BJ (cell line): ENCODE data around the gene GABRB1. TPM values are rescaled to one million over a fixed set of nuclear protein-coding genes. Genes with fewer than 3 reads are reported as not detected.

ENCODE experiments used
- CTCF ChIA-PET: fragments of 350-600 bp; formaldehyde crosslinking; extraction: SDS; loops from one replicate; lab custom pipeline; 2021; ENCODE audit warnings: antibody characterized with exemption, inconsistent platforms; lab: Yijun Ruan, JAX
- POLR2A ChIA-PET: fragments of 300-600 bp; sonication (Branson Sonifier 250); formaldehyde crosslinking; extraction: SDS; loops from one replicate; lab custom pipeline; 2021; ENCODE audit warnings: antibody characterized with exemption; lab: Charles Lee
- DNase-seq: peaks from one replicate; pipeline ENCODE4 v3.0.0-alpha.2; 2011; ENCODE audit warnings: low read depth
- H3K27me3 ChIP-seq: 2 replicates; pipeline ENCODE4 v1.6.0; 2011; ENCODE audit warnings: low read length; ENCODE audit not compliant: control insufficient read depth, insufficient read depth
- H3K36me3 ChIP-seq: 2 replicates; pipeline ENCODE4 v1.5.1; 2011; ENCODE audit warnings: low read length; ENCODE audit not compliant: control insufficient read depth, insufficient read depth
- H3K4me3 ChIP-seq: 2 replicates; pipeline ENCODE4 v1.5.1; 2011; ENCODE audit warnings: low read depth, mild to moderate bottlenecking, control low read depth, low read length
- polyA plus RNA-seq: library from polyadenylated mRNA; depleted of rRNA; stranded (reverse); fragments of >200 nt; gene quantifications from 2 replicates; pipeline ENCODE4 v1.2.3, GENCODE V29; 2011
- TF ChIP-seq, protein P1 (sequence below): IDR thresholded peaks from 2 replicates; pipeline ENCODE4 v1.5.1; 2011; ENCODE audit warnings: low read depth, mild to moderate bottlenecking, control low read depth, inconsistent platforms, low read length, moderate library complexity; ENCODE audit not compliant: insufficient read depth

The GABRB1 gene
- polyA plus RNA-seq, 1 experiment, result not detected

DNA sequence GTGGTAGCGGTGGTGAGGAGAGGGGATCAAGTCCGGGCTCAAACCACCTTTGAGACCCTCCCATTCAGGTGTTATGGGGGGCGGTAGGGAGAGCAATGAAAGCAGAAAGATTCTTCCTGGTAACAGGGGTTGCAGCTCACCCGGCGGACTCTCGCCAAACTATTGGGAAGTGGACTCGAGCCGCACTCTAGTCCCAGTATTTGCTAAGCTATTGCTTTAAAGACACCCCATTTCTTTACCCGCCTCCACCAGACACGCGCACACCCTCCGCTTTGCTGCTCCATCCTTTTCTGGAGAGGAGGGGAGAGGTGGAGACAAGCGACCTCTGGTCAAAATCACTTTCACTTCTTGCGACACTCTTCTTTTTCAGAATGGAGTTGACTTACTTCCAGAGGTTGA is 37.4 kb upstream of the GABRB1 start:
- CTCF ChIA-PET, result no interaction called here
- TF ChIP-seq, protein P1, sequence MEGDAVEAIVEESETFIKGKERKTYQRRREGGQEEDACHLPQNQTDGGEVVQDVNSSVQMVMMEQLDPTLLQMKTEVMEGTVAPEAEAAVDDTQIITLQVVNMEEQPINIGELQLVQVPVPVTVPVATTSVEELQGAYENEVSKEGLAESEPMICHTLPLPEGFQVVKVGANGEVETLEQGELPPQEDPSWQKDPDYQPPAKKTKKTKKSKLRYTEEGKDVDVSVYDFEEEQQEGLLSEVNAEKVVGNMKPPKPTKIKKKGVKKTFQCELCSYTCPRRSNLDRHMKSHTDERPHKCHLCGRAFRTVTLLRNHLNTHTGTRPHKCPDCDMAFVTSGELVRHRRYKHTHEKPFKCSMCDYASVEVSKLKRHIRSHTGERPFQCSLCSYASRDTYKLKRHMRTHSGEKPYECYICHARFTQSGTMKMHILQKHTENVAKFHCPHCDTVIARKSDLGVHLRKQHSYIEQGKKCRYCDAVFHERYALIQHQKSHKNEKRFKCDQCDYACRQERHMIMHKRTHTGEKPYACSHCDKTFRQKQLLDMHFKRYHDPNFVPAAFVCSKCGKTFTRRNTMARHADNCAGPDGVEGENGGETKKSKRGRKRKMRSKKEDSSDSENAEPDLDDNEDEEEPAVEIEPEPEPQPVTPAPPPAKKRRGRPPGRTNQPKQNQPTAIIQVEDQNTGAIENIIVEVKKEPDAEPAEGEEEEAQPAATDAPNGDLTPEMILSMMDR, result no peak
- no peak for DNase-seq
- peaks cover 13% of the 10 kb centered on the region for H3K27me3 ChIP-seq
- no peak overlapping the region for H3K4me3 ChIP-seq
- no peaks in the 10 kb centered on the region for H3K36me3 ChIP-seq
- POLR2A ChIA-PET, result no interaction called here

DNA sequence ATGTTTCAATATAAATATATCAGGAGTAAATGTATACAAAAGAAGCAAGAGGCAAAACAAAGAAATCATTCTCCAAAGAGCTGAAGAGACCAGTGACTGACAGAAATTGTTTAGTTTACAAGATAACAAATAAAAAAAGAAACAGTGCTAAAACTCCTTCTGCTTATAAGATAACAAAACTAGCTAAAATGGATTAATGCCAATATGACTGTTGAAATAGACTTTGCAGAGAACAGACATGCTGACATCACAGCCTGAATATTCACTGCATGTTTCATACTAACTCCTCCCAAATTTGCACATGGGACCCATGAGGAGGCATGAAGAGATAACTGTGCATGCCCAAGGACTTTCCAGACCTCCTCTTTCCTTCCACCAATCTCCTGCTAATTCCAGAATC is 31.8 kb upstream of the GABRB1 start:
- no peak for DNase-seq
- TF ChIP-seq, protein P1, result no peak
- no peak overlapping the region for H3K4me3 ChIP-seq
- no peaks in the 10 kb centered on the region for H3K36me3 ChIP-seq
- ChIA-PET CTCF (no interaction called here), POLR2A (no interaction called here)
- 0 out of 2 replicates have a peak, but pooled peaks cover under 1% of the 10 kb centered on the region for H3K27me3 ChIP-seq

DNA sequence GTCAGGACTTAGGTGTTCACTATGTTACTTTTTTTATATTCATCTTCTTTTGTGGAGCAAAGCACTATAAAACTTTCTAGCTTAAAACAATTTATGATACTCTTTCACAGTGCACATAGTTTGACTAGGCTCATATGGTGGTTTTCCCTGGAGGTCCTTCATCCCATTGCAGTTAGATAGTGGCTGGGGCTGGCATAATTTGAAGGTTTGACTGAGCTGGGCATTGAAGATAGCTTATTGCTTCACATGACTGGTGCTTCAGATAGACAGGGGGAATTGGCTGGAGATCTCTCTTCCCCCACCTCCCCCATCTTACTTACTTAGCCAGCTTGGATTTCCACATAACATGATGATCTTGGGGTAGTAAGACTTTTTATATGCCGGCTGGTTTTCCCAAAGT is 31.0 kb upstream of the GABRB1 start:
- TF ChIP-seq, protein P1, result no peak
- no peaks in the 10 kb centered on the region for H3K36me3 ChIP-seq
- DNase-seq, result no peak
- CTCF ChIA-PET, result no interaction called here
- H3K27me3 ChIP-seq, result no peaks in the 10 kb centered on the region
- no peak overlapping the region for H3K4me3 ChIP-seq
- POLR2A ChIA-PET, result no interaction called here

DNA sequence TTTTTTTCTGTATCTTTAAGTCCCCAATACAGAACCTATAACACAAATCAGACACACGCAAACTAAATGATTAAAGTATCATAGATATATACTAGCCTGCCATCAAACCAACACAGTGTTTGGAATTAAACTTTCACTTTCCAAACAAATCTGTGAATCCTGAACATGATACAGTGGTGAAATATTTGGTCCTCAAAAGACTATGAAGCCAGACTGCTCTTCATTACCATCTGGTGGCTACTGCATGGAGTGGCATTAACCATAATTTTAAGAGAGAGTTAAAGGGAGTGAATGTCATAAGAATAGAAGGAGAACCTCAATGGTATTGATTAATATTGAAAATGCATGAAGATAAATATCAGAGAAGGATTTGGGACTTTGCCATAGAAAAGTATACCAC is 28.8 kb upstream of the GABRB1 start:
- H3K4me3 ChIP-seq, result no peak overlapping the region
- H3K27me3 ChIP-seq, result no peaks in the 10 kb centered on the region
- POLR2A ChIA-PET, result no interaction called here
- TF ChIP-seq, protein P1, result no peak
- CTCF ChIA-PET, result no interaction called here
- H3K36me3 ChIP-seq, result no peaks in the 10 kb centered on the region
- no peak for DNase-seq

DNA sequence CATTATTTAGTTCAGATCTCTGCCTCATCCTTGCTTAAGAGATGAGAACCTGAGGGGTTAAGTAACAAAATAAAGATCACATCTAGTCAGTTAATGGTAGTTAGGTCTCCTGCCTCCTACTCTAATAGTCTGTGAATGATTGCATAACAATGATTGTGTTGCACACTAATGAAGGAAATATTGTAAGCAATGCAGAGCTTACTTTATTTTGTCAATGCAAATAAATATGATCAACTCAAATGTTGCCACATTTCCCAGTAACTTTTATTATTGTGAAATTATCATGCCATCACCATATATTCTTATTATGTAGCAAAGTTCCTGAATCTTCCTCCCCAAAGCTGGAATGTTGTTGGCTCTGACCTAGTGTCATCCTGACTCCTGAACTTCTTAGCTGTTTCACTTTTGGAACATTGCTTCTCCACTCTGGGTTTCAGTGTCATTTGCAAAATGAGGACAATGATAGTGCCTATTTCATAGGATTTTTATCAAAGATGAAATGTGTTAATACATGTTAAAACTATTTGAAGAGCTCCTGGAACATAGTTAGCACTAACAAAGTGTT is 20.9 kb upstream of the GABRB1 start:
- DNase-seq, result no peak
- no peaks in the 10 kb centered on the region for H3K36me3 ChIP-seq
- TF ChIP-seq, protein P1, result no peak
- no peaks in the 10 kb centered on the region for H3K27me3 ChIP-seq
- POLR2A ChIA-PET, result no interaction called here
- CTCF ChIA-PET, result interaction anchor here (0.6 kb wide), 2 partner anchors 23 to 76 kb away, joined by 3 to 4 read pairs; no protein-coding TSS in a partner anchor
- H3K4me3 ChIP-seq, result no peak overlapping the region
